SW480 (cell line): ENCODE data around the gene CCDC88B.

Source experiments
- DNase-seq: peaks from one replicate; pipeline ENCODE4 v3.0.0-alpha.2; 2016; ENCODE audit warnings: low spot score

CCDC88B gene

GRCh38 chr11:64347193-64347867 is 7.3 kb downstream of the CCDC88B start:
- DNase-seq = no peak

GRCh38 chr11:64348383-64349024 is 8.5 kb downstream of the CCDC88B start:
- DNase-seq = no peak

GRCh38 chr11:64349025-64349387 is 9.0 kb downstream of the CCDC88B start:
- DNase-seq = no peak

GRCh38 chr11:64349404-64349803 is 9.4 kb downstream of the CCDC88B start:
- DNase-seq = no peak

- no peak for DNase-seq
These were observed 11.2 kb downstream of the CCDC88B start for GRCh38 chr11:64351136-64351631.

GRCh38 chr11:64352099-64352994 is 12.3 kb downstream of the CCDC88B start:
- no peak for DNase-seq

- no peak for DNase-seq
These were observed 13.2 kb downstream of the CCDC88B start for GRCh38 chr11:64352995-64353714.

- DNase-seq = no peak
These were observed 13.9 kb downstream of the CCDC88B start for GRCh38 chr11:64353715-64354506.

GRCh38 chr11:64355078-64355940 is 15.3 kb downstream of the CCDC88B start:
- peak; percentile 83 for DNase-seq

- DNase-seq = peak; percentile 31
These were observed 16.8 kb downstream of the CCDC88B start for GRCh38 chr11:64356498-64357411.

- DNase-seq = no peak
These were observed 17.4 kb downstream of the CCDC88B start for GRCh38 chr11:64357446-64357845.

GRCh38 chr11:64357904-64358535 is 18.0 kb downstream of the CCDC88B start:
- peak; percentile 84 for DNase-seq

GRCh38 chr11:64358536-64358906 is 18.5 kb downstream of the CCDC88B start:
- DNase-seq = no peak

GRCh38 chr11:64358907-64359711 is 19.1 kb downstream of the CCDC88B start, which contains the start of gene RPS6KA4:
RPS6KA4 (plus strand) TSS chr11:64359162; CDS start chr11:64359236, 74 bp downstream.
- peak; percentile 54 for DNase-seq

- DNase-seq = no peak
These were observed 19.9 kb downstream of the CCDC88B start for GRCh38 chr11:64359712-64360445.

- no peak for DNase-seq
These were observed 20.5 kb downstream of the CCDC88B start for GRCh38 chr11:64360448-64360921.

GRCh38 chr11:64361659-64362058 is 21.7 kb downstream of the CCDC88B start:
- DNase-seq = no peak
